Measurements from ENCODE around the gene PYGB.
"Not testable (repeated sequence)": the region's sequence is repeated elsewhere in the genome, so short reads cannot be mapped to it uniquely, and the experiment has no call there.

The PYGB gene

GRCh38 chr20:25249198-25249931 lies 1.5 kb downstream of the PYGB start:
- no peak for DNase-seq (ENCODE audit: low read depth)

GRCh38 chr20:25250508-25250907 lies 2.6 kb downstream of the PYGB start:
- DNase-seq (ENCODE audit: low read depth), result no peak

- no peak for DNase-seq (ENCODE audit: low read depth)
Observed at GRCh38 chr20:25251019-25251418, 3.1 kb downstream of the PYGB start.

- DNase-seq (ENCODE audit: low read depth), result no peak
Observed at GRCh38 chr20:25251558-25251957, 3.7 kb downstream of the PYGB start.

GRCh38 chr20:25252230-25252651 lies 4.4 kb downstream of the PYGB start:
- no peak for DNase-seq (ENCODE audit: low read depth)

GRCh38 chr20:25252686-25253421 lies 5.0 kb downstream of the PYGB start:
- no peak for DNase-seq (ENCODE audit: low read depth)

GRCh38 chr20:25253606-25254275 lies 5.9 kb downstream of the PYGB start:
- DNase-seq (ENCODE audit: low read depth), result no peak

DNA sequence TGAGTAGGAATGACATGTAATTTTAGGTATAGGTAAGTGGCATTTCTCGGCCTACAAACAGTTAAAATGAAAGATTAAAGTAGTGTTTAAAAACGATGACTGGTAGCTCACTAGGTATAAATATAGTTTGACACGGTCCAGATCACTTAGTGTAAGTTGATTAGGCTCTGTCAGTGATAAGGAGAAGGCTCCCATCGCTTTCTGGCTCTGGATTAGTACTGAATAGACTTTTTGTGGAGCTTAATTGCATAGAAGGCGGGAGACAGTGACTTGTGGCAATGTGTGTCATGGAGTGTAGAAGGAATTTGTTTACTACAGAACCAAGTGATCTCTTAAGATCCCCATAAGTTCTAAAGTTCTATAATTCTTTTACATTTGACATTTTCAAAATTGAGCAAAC lies 6.7 kb downstream of the PYGB start:
- no peak for DNase-seq (ENCODE audit: low read depth)

DNA sequence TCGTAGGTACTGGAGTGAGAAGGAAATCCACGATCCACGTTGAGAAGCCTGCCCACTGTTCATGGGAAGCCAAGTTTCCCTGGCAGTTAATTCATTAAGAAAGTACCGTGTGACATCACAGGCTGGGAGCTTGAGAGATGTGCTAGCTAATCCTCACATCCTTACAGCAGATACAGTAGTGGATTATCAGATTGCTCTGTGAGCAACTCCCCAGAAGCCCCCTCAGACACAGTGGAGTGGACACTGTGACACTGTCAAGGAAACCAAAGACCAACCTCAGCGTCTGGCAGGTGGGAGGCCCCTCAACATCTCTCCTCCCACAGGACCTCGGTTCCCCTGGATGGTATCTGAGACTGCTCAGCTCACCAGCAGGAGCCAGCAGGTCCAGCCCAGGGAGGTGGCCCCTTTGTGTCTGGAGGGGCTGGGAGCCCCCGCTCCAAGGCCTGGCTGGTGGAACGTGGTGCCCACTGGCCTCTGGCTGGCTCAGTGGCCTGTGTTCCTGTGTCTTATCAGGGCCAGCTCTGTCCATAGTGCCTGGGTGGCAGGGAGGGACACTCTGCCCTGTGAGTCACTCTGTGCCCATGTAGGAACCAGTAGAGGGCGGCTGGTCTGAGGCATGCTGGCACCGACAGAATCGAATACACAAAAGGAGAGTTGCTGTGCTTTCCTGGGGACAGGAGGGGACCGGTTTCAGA lies 7.2 kb downstream of the PYGB start:
- DNase-seq (ENCODE audit: low read depth), result no peak

GRCh38 chr20:25256226-25256859 lies 8.5 kb downstream of the PYGB start:
- DNase-seq (ENCODE audit: low read depth), result no peak

- no peak for DNase-seq (ENCODE audit: low read depth)
Observed at GRCh38 chr20:25257130-25257529, 9.2 kb downstream of the PYGB start.

DNA sequence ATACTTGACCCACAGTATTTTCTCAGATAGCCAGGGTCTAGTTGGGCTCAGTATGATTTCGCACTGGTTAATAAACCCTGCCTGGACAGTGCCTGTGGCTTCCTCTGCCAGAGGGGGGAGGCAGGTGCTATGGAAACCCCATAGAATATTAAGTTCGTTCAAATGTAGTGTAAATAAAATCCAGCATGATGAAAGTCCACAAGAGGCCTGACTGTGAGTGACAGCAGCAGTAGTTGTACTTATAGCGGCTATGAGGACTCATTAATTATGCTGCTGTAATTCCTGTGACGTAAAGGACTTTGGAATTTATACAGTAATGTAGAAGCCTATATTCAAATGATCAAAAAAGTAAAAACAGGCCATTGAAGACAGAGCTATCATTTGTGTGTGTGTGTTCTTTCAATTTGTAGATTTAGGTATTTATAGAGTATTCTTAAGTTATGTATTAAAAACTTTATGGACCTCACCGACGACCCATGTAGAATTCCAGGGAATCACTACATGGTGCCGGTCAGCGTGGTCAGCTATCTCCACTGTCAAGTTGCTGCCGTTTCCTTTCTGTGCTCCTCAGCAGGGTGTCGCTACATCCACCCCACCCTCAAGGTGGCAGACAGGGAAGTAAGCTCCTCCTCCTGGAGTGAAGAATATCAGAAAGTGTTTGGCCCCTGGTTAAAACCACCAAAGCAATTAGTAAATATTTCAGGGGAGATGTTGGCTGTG lies 10.0 kb downstream of the PYGB start:
- DNase-seq (ENCODE audit: low read depth), result no peak

GRCh38 chr20:25258476-25258805 lies 10.6 kb downstream of the PYGB start:
- DNase-seq (ENCODE audit: low read depth), result no peak

DNA sequence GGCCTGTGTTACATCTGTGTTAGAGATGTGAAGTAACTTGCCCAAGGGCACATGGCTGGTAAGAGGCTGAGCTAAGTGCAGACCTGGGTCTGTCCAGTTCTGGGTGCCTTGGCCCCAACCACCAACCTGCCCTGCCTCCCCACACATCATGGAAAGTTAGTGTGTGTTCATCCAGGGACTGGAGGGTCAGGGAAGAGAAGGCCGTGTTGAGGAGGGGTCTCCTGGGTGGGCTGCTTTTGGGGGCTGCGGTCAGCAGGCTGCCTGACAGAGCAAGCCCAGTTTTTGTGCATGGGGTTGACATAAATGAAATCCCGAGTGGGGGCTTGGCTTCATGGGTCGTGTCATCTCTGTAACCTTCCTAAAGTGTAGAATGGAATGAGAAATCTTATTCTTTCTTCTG lies 10.9 kb downstream of the PYGB start:
- no peak for DNase-seq (ENCODE audit: low read depth)

DNA sequence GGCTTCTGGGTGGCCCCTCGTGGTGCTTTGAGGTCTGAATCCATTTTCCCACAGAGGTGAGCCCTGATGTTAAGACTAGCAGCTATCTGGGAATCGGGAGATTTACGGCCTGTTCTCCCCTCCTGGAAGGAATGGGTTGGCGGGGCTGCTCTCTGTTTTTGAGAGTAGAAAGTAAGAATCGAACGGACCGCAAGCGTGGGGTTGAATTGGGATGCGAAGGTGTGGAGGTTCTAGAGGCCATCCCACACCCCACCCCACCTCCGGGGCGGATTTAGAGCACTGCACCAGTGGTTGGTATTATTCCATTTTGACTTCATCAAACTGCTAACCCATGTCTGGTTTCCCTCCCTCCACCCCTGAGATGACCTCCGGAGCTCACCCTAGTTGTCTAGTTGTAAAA lies 11.5 kb downstream of the PYGB start:
- DNase-seq (ENCODE audit: low read depth), result no peak

DNA sequence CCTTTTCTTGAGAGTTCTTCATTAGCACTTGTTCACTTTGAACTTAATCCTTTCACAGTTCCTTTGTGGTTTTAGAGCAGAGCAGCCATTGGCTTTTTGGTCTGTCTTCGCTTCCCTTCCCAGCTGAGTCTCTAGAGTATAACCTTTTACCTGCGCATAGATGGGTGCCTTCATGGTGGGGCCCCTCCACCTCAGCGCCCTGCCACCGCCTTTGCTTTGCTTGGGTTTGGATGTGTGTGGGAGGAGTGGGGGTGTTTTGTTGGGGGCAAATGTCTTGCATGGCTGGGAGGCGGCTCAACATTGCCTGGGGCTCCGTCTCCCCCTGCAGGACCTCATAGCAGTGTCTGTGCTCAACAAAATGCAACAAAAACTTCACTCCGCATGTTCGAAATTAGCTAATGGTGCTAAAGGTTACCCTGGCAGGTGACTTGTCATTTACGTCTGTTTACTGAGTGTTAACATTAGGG lies 11.9 kb downstream of the PYGB start:
- no peak for DNase-seq (ENCODE audit: low read depth)

GRCh38 chr20:25260770-25261437 lies 13.0 kb downstream of the PYGB start:
- DNase-seq (ENCODE audit: low read depth), result not testable (repeated sequence)

GRCh38 chr20:25269057-25269832 lies 21.4 kb downstream of the PYGB start:
- DNase-seq (ENCODE audit: low read depth), result no peak

GRCh38 chr20:25269833-25270170 lies 21.9 kb downstream of the PYGB start:
- no peak for DNase-seq (ENCODE audit: low read depth)

DNA sequence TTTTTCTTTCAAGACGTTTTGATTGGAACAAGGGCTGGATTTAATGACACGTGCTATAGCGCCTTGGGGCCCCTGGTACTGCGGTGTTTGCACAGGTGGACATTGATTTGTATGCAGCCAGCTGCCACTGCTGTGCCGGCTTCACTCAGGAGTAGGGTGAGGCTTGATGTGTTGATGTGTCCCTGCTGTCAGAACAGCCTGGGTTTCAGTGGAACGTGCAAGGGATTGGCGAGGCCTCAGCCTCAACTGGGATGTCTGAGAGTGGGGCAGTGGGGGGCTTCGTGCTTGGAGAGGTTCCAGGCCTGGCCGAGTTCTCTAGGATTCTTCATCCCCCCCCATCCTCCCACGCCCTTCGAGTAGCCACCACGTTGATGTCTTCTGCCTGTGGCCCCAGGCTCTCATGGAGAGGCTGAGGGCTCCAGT lies 23.0 kb downstream of the PYGB start:
- DNase-seq (ENCODE audit: low read depth), result no peak

All from stimulated activated CD8-positive, alpha-beta memory T cell treated with anti-CD3 and anti-CD28 coated beads, Interleukin-7, amount 100 ng/mL, for 24 hours (primary cell).